ENCODE results near the gene SH3BGR.

The SH3BGR gene

GRCh38 chr21:39564200-39564599 is 112.4 kb downstream of the SH3BGR start:
- DNase-seq: no peak
- H3K27ac ChIP-seq: no peak overlapping the region

More at GRCh38 chr21:39564200-39564599, 112.4 kb downstream of the SH3BGR start:
- Histone ChIP-seq H3K9me3 (no peaks in the 10 kb centered on the region), H3K4me1 (peaks cover 0 to 7% (median 3%) of the 10 kb centered on the region in 4 donors), H3K27me3 (no peaks in the 10 kb centered on the region), H3K4me3 (no peak overlapping the region), H3K36me3 (no peaks in the 10 kb centered on the region)
- no peak for TF ChIP-seq CTCF (IDR thresholded peaks at IDR 0.05)
- intact Hi-C loops (cut with DNase I; ENCODE audit: low total_unique reads): no loop called here

Measured in tibial artery (tissue), 4 donors.